Skeletal muscle tissue (tissue), 4 donors: ENCODE data around the gene DPY30. TPM values are rescaled to one million over a fixed set of nuclear protein-coding genes. Genes with fewer than 3 reads are reported as not detected.

ENCODE experiments used
- H3K27ac ChIP-seq: one replicate; pipeline ENCODE4 v1.7.0; 2013; ENCODE audit warnings: mild to moderate bottlenecking, low read depth, low read length, inconsistent platforms
- H3K27me3 ChIP-seq, 3 donors: one replicate each; pipeline ENCODE4 v1.7.0; 2013; ENCODE audit warnings: low read length in 3 of 3; ENCODE audit not compliant: control insufficient read depth in 3 of 3, insufficient read depth in 3 of 3
- H3K36me3 ChIP-seq, 3 donors: one replicate each; pipeline ENCODE4 v1.7.0; 2013; ENCODE audit warnings: low read length in 3 of 3; ENCODE audit not compliant: control insufficient read depth in 3 of 3, insufficient read depth in 3 of 3
- H3K4me1 ChIP-seq, 3 donors: one replicate each; pipeline ENCODE4 v1.7.0; 2013; ENCODE audit warnings: low read length in 3 of 3, mild to moderate bottlenecking in 3 of 3; ENCODE audit not compliant: control insufficient read depth in 3 of 3, insufficient read depth in 3 of 3
- H3K4me3 ChIP-seq, 3 donors: one replicate each; pipeline ENCODE4 v1.7.0; 2013; ENCODE audit warnings: low read length in 3 of 3
- H3K9ac ChIP-seq, 3 donors: one replicate each; pipeline ENCODE4 v1.7.0; 2013; ENCODE audit warnings: low read length in 3 of 3, mild to moderate bottlenecking in 3 of 3, moderate library complexity in 2 of 3, low read depth in 1 of 3
- H3K9me3 ChIP-seq, 3 donors: one replicate each; pipeline ENCODE4 v1.7.0; 2013; ENCODE audit warnings: low read length in 3 of 3; ENCODE audit not compliant: control insufficient read depth in 3 of 3
- total RNA-seq: library from RNA; depleted of rRNA; stranded (reverse); fragments of >200 nt; gene quantifications from one replicate; pipeline ENCODE4 v1.2.3, GENCODE V29; 2014
- donor health status: Osteomylitis.

The DPY30 gene
- total RNA-seq, 1 donor from 2014 or later: 25.1 TPM

GRCh38 chr2:31997653-31998052, 42.0 kb downstream of the DPY30 start:
- no peaks in the 10 kb centered on the region for H3K27me3 ChIP-seq
- no peaks in the 10 kb centered on the region for H3K36me3 ChIP-seq
- peaks cover 0 to 6% (median 0%) of the 10 kb centered on the region in 3 donors for H3K4me1 ChIP-seq
- H3K27ac ChIP-seq: no peak overlapping the region
- no peak overlapping the region for H3K4me3 ChIP-seq
- H3K9me3 ChIP-seq: no peaks in the 10 kb centered on the region
- no peak overlapping the region for H3K9ac ChIP-seq

GRCh38 chr2:31996571-31997150, 42.9 kb downstream of the DPY30 start:
- Histone ChIP-seq H3K4me1 (peaks cover 0 to 6% (median 0%) of the 10 kb centered on the region in 3 donors), H3K9me3 (no peaks in the 10 kb centered on the region), H3K4me3 (no peak overlapping the region), H3K36me3 (no peaks in the 10 kb centered on the region), H3K27ac (no peak overlapping the region), H3K27me3 (no peaks in the 10 kb centered on the region), H3K9ac (no peak overlapping the region)

DNA sequence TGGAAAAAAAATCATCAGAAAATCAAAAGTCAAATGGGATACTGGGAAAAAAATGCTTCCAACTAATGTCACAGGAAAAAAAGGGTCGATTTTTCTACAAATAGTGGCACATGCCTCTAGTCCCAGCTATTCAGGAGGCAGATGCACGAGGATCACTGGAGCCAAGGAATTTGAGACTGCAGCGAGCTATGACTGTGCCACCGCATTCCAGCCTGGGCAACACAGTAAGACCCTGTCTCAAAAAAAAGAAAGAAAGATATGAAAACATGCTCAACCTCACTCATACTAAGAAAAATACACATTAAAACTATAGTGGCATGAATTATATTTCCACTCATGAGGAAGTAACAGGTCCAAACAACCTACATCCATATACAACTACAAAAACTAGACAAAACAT, 46.7 kb downstream of the DPY30 start:
- Histone ChIP-seq H3K4me1 (peaks cover 0 to 6% (median 0%) of the 10 kb centered on the region in 3 donors), H3K4me3 (no peak overlapping the region), H3K36me3 (no peaks in the 10 kb centered on the region), H3K9me3 (no peaks in the 10 kb centered on the region), H3K27ac (no peak overlapping the region), H3K27me3 (no peaks in the 10 kb centered on the region), H3K9ac (no peak overlapping the region)

GRCh38 chr2:31992025-31992579, 47.5 kb downstream of the DPY30 start:
- H3K4me1 ChIP-seq: peaks cover 0 to 6% (median 0%) of the 10 kb centered on the region in 3 donors
- no peaks in the 10 kb centered on the region for H3K27me3 ChIP-seq
- no peak overlapping the region for H3K9ac ChIP-seq

DNA sequence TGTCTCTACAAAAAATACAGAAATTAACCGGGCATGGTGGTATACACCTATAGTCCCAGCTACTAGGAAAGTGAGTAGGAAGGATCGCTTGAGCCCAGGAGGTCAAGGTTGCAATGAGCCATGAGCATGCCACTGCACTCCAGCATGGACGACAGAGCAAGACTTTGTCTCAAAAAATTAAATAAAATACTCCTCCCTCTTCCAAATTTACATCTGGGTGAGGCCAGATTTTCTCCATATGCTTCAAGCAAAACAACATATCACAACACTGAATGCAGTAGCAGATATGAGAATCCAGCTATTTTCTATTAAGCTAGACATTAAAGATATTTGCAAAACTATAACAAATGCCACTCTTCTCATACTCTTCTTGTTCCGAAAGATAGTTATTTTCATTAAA, 49.7 kb downstream of the DPY30 start:
- H3K9ac ChIP-seq: no peak overlapping the region
- no peaks in the 10 kb centered on the region for H3K27me3 ChIP-seq
- H3K36me3 ChIP-seq: no peaks in the 10 kb centered on the region
- H3K9me3 ChIP-seq: no peaks in the 10 kb centered on the region
- H3K27ac ChIP-seq: no peak overlapping the region
- H3K4me3 ChIP-seq: no peak overlapping the region
- peaks cover 0 to 3% (median 0%) of the 10 kb centered on the region in 3 donors for H3K4me1 ChIP-seq

More at GRCh38 chr2:31992025-31992579, 47.5 kb downstream of the DPY30 start:
- Histone ChIP-seq H3K4me3 (no peak overlapping the region), H3K27ac (no peak overlapping the region), H3K36me3 (no peaks in the 10 kb centered on the region), H3K9me3 (no peaks in the 10 kb centered on the region)

DNA sequence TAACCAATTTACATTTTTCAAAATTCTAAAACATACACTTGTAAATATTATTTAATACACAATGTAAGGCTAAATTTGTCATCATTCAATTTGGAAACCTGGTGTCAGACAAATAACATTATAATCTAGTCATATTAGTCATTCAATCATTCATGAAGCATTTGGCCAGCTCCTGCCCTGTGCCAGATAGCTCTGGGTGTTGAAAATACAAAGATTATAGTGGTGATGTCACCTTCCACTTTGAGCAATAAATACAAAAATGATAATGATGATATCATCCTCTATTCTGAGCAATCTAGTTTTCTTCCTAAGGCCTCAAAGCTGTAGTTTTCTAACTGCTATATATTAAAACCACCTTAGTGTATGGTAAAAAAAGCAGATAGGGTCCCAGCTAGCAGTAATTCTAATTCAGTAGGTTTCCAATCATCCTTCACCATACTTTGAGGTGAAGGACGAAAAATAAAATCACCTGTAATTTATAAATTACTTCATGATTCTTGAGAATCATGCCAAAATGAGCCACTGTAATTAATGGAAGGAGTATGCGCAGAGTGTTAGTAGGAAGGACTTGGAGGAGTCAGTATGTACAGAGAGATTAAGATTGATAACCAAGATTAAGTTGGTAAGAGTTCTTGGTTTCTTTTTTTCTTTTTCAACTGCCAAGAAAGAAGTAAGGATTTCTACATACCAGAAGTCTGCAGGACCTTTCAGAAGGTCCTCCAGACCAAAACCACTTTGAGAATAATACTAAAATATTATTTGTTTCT, 52.0 kb downstream of the DPY30 start:
- no peak overlapping the region for H3K9ac ChIP-seq
- H3K4me3 ChIP-seq: no peak overlapping the region
- H3K27ac ChIP-seq: peak overlapping the region; percentile 23
- no peaks in the 10 kb centered on the region for H3K27me3 ChIP-seq
- H3K36me3 ChIP-seq: no peaks in the 10 kb centered on the region
- no peaks in the 10 kb centered on the region for H3K9me3 ChIP-seq
- H3K4me1 ChIP-seq: peaks cover 0 to 12% (median 4%) of the 10 kb centered on the region in 3 donors

- Histone ChIP-seq H3K27ac (peak overlapping the region; percentile 23), H3K4me3 (no peak overlapping the region), H3K36me3 (no peaks in the 10 kb centered on the region), H3K9me3 (no peaks in the 10 kb centered on the region), H3K9ac (no peak overlapping the region), H3K4me1 (peaks cover 0 to 12% (median 4%) of the 10 kb centered on the region in 3 donors), H3K27me3 (no peaks in the 10 kb centered on the region)
Measured at GRCh38 chr2:31986906-31987305, 52.7 kb downstream of the DPY30 start.

GRCh38 chr2:31983762-31984467, 55.7 kb downstream of the DPY30 start:
- no peaks in the 10 kb centered on the region for H3K36me3 ChIP-seq
- no peaks in the 10 kb centered on the region for H3K9me3 ChIP-seq
- no peaks in the 10 kb centered on the region for H3K27me3 ChIP-seq
- H3K27ac ChIP-seq: peak overlapping the region; percentile 76
- peaks cover 6 to 21% (median 9%) of the 10 kb centered on the region in 3 donors for H3K4me1 ChIP-seq
- H3K9ac ChIP-seq: no peak overlapping the region
- H3K4me3 ChIP-seq: peak overlapping the region in 1 of 3 donors; percentile 1

DNA sequence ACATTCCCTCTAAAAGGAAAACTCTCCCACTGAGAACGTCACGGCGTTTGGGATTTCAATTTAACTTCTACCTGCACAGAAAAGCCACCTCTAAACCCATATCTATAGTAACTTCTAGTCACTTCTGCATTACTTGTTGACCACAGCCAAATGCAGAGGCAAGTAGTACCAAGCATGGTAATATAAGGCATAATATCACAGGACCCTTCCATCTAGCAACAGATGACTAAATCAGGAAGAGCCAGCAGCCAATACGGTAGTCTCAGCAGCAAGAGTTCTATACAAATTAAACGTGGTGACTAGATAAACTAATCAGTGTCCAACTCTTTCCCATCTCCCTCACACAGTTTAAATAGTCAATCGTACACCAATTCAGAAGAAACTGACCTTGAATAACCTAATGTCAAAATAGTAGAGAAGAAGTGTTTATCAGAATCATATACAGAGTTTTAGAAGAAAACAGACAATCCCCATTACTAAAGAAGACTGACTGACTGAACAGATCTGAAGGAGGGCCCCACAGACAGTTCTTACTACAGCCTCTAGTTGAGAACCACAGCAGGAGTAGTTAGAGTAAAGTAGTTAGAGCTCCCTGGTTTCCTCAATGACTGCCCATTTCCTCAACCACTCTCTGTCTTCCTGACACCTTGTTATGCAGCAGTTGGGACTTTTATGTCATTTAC, 58.8 kb downstream of the DPY30 start:
- Histone ChIP-seq H3K27me3 (no peaks in the 10 kb centered on the region), H3K36me3 (no peaks in the 10 kb centered on the region), H3K4me3 (peak overlapping the region in 1 of 3 donors; percentile 6), H3K4me1 (peaks cover 6 to 21% (median 9%) of the 10 kb centered on the region in 3 donors), H3K9ac (peak overlapping the region in 1 of 3 donors; percentile 34), H3K9me3 (no peaks in the 10 kb centered on the region), H3K27ac (peak overlapping the region; percentile 68)
